Type B pancreatic cell (in vitro differentiated cells): ENCODE results near the gene ZNF292. TPM values are rescaled to one million over a fixed set of nuclear protein-coding genes. Genes with fewer than 3 reads are reported as not detected.
A peak's percentile ranks its signal among the peaks of the same experiment; 100 is the strongest.
"Not testable (repeated sequence)": the region's sequence is repeated elsewhere in the genome, so short reads cannot be mapped to it uniquely, and the experiment has no call there.

Experiments
- DNase-seq: peaks from one replicate; pipeline ENCODE4 v3.0.0; 2021; ENCODE audit warnings: mixed read lengths; ENCODE audit not compliant: unreplicated experiment; ENCODE audit errors: extremely low spot score
- H3K27ac Mint-ChIP-seq: 2 replicates; pipeline ENCODE4 v1.8.0; 2021; ENCODE audit warnings: mild to moderate bottlenecking, mixed read lengths
- H3K27me3 Mint-ChIP-seq: 2 replicates; pipeline ENCODE4 v1.8.0; 2021; ENCODE audit warnings: mixed read lengths
- H3K36me3 Mint-ChIP-seq: 2 replicates; pipeline ENCODE4 v1.8.0; 2021; ENCODE audit warnings: mixed read lengths
- H3K4me1 Mint-ChIP-seq: one replicate; pipeline ENCODE4 v1.8.0; 2021; ENCODE audit warnings: mixed read lengths; ENCODE audit not compliant: unreplicated experiment
- H3K4me3 Mint-ChIP-seq: 2 replicates; pipeline ENCODE4 v1.8.0; 2021; ENCODE audit warnings: mild to moderate bottlenecking, mixed read lengths
- H3K9me3 Mint-ChIP-seq: 2 replicates; pipeline ENCODE4 v1.8.0; 2021; ENCODE audit warnings: mixed read lengths
- total RNA-seq: library from RNA; stranded (reverse); gene quantifications from 2 replicates; pipeline ENCODE4 v1.2.1, GENCODE V29; 2021; ENCODE audit warnings: low replicate concordance
- TF ChIP-seq, protein P1 (sequence below): fragments of 200-600 bp; sonication (generic); conservative IDR thresholded peaks from 2 replicates; pipeline ENCODE4 v1.5.0; 2021; ENCODE audit warnings: antibody characterized with exemption, mild to moderate bottlenecking

ZNF292 gene
- total RNA-seq, 1 donor from 2014 or later, result 61.1 TPM

DNA sequence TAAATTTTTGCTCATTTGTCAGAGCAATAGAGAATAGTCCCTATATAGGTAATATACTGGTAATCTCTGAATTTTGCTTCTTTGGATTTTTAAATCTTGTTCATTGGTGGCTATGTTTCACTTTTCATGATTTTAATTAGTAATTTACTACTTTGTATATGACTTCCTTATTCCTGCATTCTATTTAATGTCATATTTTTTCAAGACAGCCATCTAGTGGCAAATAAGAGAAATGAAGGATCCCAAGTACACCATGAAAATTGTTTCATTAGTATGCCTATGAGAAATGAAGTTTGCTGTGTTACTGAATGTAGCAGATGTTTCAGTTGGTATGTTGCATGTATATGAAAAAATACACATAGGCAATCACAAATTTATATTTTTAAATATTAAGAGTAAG is 82.4 kb downstream of the ZNF292 start:
- DNase-seq, result no peak
- Mint-ChIP-seq H3K4me3 (no peak overlapping the region), H3K36me3 (peaks cover 25% of the 10 kb centered on the region), H3K27me3 (no peaks in the 10 kb centered on the region), H3K27ac (no peak overlapping the region), H3K4me1 (no peaks in the 10 kb centered on the region), H3K9me3 (peaks cover 4% of the 10 kb centered on the region)
- TF ChIP-seq, protein P1, sequence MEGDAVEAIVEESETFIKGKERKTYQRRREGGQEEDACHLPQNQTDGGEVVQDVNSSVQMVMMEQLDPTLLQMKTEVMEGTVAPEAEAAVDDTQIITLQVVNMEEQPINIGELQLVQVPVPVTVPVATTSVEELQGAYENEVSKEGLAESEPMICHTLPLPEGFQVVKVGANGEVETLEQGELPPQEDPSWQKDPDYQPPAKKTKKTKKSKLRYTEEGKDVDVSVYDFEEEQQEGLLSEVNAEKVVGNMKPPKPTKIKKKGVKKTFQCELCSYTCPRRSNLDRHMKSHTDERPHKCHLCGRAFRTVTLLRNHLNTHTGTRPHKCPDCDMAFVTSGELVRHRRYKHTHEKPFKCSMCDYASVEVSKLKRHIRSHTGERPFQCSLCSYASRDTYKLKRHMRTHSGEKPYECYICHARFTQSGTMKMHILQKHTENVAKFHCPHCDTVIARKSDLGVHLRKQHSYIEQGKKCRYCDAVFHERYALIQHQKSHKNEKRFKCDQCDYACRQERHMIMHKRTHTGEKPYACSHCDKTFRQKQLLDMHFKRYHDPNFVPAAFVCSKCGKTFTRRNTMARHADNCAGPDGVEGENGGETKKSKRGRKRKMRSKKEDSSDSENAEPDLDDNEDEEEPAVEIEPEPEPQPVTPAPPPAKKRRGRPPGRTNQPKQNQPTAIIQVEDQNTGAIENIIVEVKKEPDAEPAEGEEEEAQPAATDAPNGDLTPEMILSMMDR, result peak; percentile 72

DNA sequence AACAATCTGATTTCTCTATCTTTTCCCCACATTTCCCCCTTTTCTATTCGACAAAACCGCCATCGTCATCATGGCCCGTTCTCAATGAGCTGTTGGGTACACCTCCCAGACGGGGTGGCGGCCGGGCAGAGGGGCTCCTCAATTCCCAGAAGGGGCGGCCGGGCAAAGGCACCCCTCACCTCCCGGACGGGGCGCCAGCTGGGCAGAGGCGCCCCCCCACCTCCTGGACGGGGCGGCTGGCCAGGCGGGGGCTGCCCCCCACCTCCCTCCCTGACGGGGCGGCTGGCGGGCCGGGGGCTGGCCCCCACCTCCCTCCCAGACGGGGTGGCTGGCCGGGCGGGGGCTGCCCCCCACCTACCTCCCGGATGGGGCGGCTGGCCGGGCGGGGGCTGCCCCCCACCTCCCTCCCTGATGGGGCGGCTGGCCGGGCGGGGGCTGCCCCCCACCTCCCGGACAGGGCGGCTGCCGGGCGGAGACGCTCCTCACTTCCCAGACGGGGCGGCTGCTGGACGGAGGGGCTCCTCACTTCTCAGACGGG is 83.8 kb downstream of the ZNF292 start:
- DNase-seq, H3K4me1 Mint-ChIP-seq, H3K4me3 Mint-ChIP-seq, H3K9me3 Mint-ChIP-seq, H3K27me3 Mint-ChIP-seq, H3K27ac Mint-ChIP-seq: not testable (repeated sequence)
- peaks cover 22% of the 10 kb centered on the region for H3K36me3 Mint-ChIP-seq

DNA sequence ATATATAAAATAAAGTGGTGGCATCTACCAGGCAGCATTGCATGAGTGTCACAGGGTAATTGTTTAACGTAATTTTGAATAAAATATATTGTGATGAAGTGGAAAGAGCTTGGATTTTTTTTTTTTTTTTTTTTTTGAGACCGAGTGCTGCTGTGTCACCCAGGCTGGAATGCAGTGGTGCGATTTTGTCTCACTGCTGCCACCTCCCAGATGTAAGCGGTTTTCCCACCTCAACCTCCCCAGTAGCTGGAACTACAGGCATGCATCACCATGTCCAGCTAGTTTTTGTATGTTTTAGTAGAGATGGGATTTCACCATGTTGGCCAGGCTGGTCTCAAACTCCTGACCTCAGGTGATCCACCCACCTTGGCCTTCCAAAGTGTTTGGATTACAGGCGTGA is 85.9 kb downstream of the ZNF292 start:
- Mint-ChIP-seq H3K27ac (no peak overlapping the region), H3K4me1 (no peaks in the 10 kb centered on the region), H3K36me3 (peaks cover 22% of the 10 kb centered on the region), H3K4me3 (no peak overlapping the region), H3K9me3 (peaks cover 4% of the 10 kb centered on the region), H3K27me3 (no peaks in the 10 kb centered on the region)
- no peak for DNase-seq
- TF ChIP-seq, protein P1, result no peak

DNA sequence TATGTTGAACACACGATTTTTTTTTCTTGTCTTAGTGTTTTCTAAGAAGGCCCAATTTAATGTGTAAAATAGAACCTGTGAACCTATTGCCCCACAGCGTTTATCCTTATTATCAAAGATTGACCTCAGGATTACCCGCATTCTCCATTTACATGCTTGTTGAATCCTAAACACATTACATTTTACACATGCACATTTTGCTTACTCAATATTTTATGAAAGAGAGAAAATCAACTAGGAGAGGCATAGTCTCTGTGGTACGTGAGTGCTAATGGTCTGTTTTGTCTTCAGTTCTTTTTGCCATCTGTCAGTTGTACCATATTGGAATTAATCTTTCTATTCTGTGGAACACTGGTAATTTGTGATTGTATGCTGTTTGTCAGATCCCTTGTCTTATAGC is 86.9 kb downstream of the ZNF292 start:
- DNase-seq, result no peak
- H3K4me1 Mint-ChIP-seq, result no peaks in the 10 kb centered on the region
- H3K36me3 Mint-ChIP-seq, result peaks cover 21% of the 10 kb centered on the region
- peaks cover 4% of the 10 kb centered on the region for H3K9me3 Mint-ChIP-seq
- TF ChIP-seq, protein P1, result no peak
- no peak overlapping the region for H3K4me3 Mint-ChIP-seq
- no peak overlapping the region for H3K27ac Mint-ChIP-seq
- no peaks in the 10 kb centered on the region for H3K27me3 Mint-ChIP-seq

DNA sequence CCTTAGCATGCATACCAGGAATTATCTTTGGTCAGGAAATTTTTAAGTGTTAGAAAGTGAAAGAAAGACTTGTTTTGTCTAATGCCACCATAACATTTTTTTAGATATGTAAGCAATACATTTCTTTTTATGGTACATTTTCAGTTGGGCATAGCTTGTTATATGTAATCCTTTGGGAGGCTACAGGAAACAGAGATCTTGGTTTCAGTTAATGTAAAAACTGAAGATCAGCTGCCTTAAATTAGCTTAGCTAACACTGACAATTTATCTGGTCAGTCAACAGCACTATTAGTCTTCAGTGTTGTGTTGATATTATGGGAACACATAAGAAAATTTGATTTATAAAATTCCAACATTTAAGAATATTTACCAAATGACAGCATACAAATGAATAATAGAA is 88.4 kb downstream of the ZNF292 start:
- Mint-ChIP-seq H3K4me3 (no peak overlapping the region), H3K27ac (no peak overlapping the region), H3K9me3 (no peaks in the 10 kb centered on the region), H3K4me1 (no peaks in the 10 kb centered on the region), H3K27me3 (no peaks in the 10 kb centered on the region), H3K36me3 (peaks cover 24% of the 10 kb centered on the region)
- DNase-seq, result no peak
- TF ChIP-seq, protein P1, result no peak

DNA sequence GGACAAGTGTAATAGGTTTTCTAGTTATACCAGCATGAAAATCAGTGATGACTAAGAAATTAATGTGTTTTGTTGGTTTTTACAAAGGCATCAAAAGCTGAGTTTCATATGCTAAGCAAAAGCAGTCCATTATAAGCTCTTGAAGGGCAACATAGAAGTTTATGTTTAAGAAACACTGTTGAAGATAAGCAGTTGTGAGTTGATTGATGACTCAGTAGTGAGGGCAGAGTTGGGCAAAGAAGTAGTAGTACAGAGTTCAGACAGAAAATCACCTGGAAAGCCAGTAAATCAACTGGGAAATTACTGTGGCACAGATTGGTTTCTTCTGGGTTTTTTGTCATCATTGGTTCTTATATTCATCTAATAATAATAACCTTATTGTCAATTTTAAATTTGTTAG is 89.0 kb downstream of the ZNF292 start:
- DNase-seq, result no peak
- TF ChIP-seq, protein P1, result no peak
- no peak overlapping the region for H3K27ac Mint-ChIP-seq
- no peaks in the 10 kb centered on the region for H3K9me3 Mint-ChIP-seq
- H3K36me3 Mint-ChIP-seq, result peaks cover 30% of the 10 kb centered on the region
- no peaks in the 10 kb centered on the region for H3K4me1 Mint-ChIP-seq
- H3K4me3 Mint-ChIP-seq, result no peak overlapping the region
- H3K27me3 Mint-ChIP-seq, result no peaks in the 10 kb centered on the region
